Upper lobe of left lung (tissue), 4 donors: ENCODE measurements around the gene ARFGEF3.

Source experiments
- CTCF ChIP-seq, 6 experiments: fragments of 450-650 bp in 4 of 6; fragments of 200-600 bp in 2 of 6; sonication (generic) in 2 of 6; IDR thresholded peaks; one replicate each; pipeline ENCODE4 v1.5.1; 2016 to 2019; ENCODE audit warnings: antibody characterized with exemption in 6 of 6
- POLR2A ChIP-seq, 4 donors: fragments of 450-650 bp; IDR thresholded peaks; one replicate each; pipeline ENCODE4 v1.5.1; 2016 to 2017; ENCODE audit warnings: antibody characterized with exemption in 4 of 4, mild to moderate bottlenecking in 2 of 4

- TF ChIP-seq POLR2A (IDR thresholded peaks at IDR 0.05) (no peak), CTCF (IDR thresholded peaks at IDR 0.05) (no peak)
Measured at GRCh38 chr6:138160329-138161087, 1.2 kb upstream of the ARFGEF3 start.
